Muscle of leg (tissue), 11 donors: ENCODE data around the gene NR1H4. TPM values are rescaled to one million over a fixed set of nuclear protein-coding genes. Genes with fewer than 3 reads are reported as not detected.
A peak's percentile ranks its signal among the peaks of the same experiment; 100 is the strongest.

Experiments used
- DNase-seq: peaks from one replicate; pipeline ENCODE4 v3.0.0; 2013
- H3K27ac ChIP-seq: one replicate; pipeline ENCODE4 v1.5.1; 2013; ENCODE audit warnings: mild to moderate bottlenecking, low read length, control low read depth
- H3K27me3 ChIP-seq: one replicate; pipeline ENCODE4 v1.6.1; 2013; ENCODE audit warnings: low read length; ENCODE audit not compliant: control insufficient read depth, insufficient read depth
- H3K36me3 ChIP-seq: one replicate; pipeline ENCODE4 v1.6.1; 2013; ENCODE audit warnings: low read length; ENCODE audit not compliant: control insufficient read depth, insufficient read depth
- H3K4me1 ChIP-seq: one replicate; pipeline ENCODE4 v1.6.1; 2013; ENCODE audit warnings: low read length; ENCODE audit not compliant: control insufficient read depth, insufficient read depth
- H3K4me3 ChIP-seq: one replicate; pipeline ENCODE4 v1.5.1; 2013; ENCODE audit warnings: low read length, control low read depth
- H3K9me3 ChIP-seq: replicated peaks from 2 replicates; pipeline ENCODE4 v1.6.1; 2013; ENCODE audit warnings: low read depth, low read length; ENCODE audit not compliant: control insufficient read depth
- WGBS: methylation state at CpG from one replicate; pipeline ENCODE4 v1.1.5; 2013; ENCODE audit warnings: missing lambda C conversion rate; ENCODE audit not compliant: insufficient coverage; 5-methylcytosine and 5-hydroxymethylcytosine counted together
- polyA plus RNA-seq, 8 donors: library from polyadenylated mRNA; unstranded; fragments of 120-200 nt; gene quantifications; one replicate each; pipeline versions ENCODE4 v1.2.1 to v1.2.3, GENCODE V29; 2013; ENCODE audit warnings: inconsistent platforms in 1 of 8, low replicate concordance in 1 of 8; ENCODE audit not compliant: insufficient read length in 8 of 8, insufficient read depth in 1 of 8
- total RNA-seq: library from RNA; stranded (reverse); fragments of 120-200 nt; gene quantifications from one replicate; pipeline ENCODE4 v1.2.4, GENCODE V29; 2013

The NR1H4 gene
- total and polyA plus RNA-seq, 9 donors: 0.04 to 3.4 (median 0.20) TPM; not detected in 3

DNA sequence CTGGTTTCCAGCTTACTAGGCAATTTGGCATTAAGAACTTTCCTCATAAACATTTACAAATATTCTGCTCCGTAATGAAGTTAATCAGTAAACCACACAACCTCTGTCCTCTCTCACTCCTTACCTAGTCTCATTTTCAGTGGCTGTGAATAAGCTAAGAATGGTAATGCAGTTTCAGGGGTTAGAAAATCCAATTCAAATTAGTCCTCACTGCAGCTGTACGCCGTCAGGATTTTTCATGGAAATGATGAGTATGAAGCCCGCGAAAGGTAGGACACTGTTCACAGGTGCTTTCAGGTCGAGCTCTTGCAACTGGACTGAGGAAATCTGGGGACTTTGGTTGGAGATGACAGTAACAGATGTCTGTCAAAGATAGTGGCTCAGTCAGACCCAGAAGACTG lies 29.6 kb downstream of the NR1H4 start:
- no peaks in the 10 kb centered on the region for H3K36me3 ChIP-seq
- H3K27me3 ChIP-seq: no peaks in the 10 kb centered on the region
- WGBS: 88% methylated on average over 5 of the region's 6 CpGs
- DNase-seq: no peak
- no peaks in the 10 kb centered on the region for H3K9me3 ChIP-seq
- no peak overlapping the region for H3K27ac ChIP-seq
- H3K4me3 ChIP-seq: no peak overlapping the region
- H3K4me1 ChIP-seq: no peaks in the 10 kb centered on the region

DNA sequence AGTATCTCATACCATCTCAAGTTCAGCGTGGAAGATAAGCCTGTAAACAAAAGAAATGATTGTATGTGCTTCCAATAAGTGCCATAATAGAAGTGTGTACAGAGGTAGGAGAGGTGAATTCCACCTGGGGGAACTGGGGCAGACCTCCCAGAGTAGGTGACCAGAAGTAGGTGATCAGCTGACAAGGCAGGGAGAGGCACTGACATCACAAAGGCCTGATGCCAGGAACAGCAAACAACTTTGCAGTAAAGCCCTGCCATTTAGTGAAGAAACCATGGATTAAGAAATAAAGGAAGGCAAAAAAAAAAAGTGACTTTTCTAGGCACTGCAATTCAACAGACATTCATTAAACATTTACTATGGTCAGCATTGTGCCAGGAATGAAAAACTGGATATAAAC lies 31.1 kb downstream of the NR1H4 start:
- no peak overlapping the region for H3K27ac ChIP-seq
- no peaks in the 10 kb centered on the region for H3K27me3 ChIP-seq
- no peaks in the 10 kb centered on the region for H3K9me3 ChIP-seq
- 100% methylated on average over 1 of the region's 1 CpG for WGBS
- no peaks in the 10 kb centered on the region for H3K4me1 ChIP-seq
- DNase-seq: no peak
- H3K36me3 ChIP-seq: no peaks in the 10 kb centered on the region
- no peak overlapping the region for H3K4me3 ChIP-seq

DNA sequence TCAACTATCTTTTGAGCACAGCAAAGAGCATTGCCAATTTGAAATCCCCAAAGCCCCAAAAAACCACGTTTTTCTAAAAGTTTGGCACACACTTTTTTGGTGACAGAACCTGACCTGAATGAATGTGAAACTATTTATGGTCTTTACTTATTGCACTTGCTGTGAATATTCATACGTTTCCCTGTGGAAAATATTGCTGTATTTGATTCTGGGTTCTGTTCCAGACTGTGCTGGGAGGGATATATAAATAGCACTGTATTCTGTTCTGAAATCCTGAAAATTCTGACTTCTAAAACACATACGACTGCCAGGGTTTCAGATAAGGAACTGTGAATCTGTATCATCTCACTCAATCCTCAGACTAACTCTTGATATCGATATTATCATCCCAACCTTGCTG lies 35.1 kb downstream of the NR1H4 start:
- H3K36me3 ChIP-seq: no peaks in the 10 kb centered on the region
- no peaks in the 10 kb centered on the region for H3K4me1 ChIP-seq
- H3K4me3 ChIP-seq: no peak overlapping the region
- H3K27ac ChIP-seq: no peak overlapping the region
- peak; percentile 65 for DNase-seq
- no CpG with 5 or more reads among the region's 4 CpGs for WGBS
- H3K9me3 ChIP-seq: no peaks in the 10 kb centered on the region
- H3K27me3 ChIP-seq: no peaks in the 10 kb centered on the region

DNA sequence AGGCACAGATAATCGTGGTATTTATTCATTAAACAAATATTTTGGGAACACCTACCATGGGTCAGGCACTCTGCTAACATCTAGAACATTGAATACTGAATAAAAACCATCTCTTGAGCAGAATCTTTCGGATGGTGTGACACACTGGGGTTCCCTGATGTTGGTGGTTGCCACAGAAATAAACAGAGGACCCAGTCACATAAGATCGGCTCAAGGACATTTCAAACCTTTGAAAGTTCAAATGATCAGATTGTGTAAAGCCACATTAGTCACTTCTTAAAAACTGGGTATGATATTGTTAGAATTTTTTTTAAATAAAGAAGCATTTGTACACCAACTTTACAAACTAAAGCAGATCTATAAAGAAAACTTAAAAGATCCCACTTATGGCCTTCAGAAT lies 39.0 kb downstream of the NR1H4 start:
- no peak overlapping the region for H3K4me3 ChIP-seq
- no peaks in the 10 kb centered on the region for H3K27me3 ChIP-seq
- no peak for DNase-seq
- no CpG with 5 or more reads among the region's 3 CpGs for WGBS
- H3K4me1 ChIP-seq: no peaks in the 10 kb centered on the region
- H3K27ac ChIP-seq: no peak overlapping the region
- no peaks in the 10 kb centered on the region for H3K36me3 ChIP-seq
- peaks cover 3% of the 10 kb centered on the region for H3K9me3 ChIP-seq

DNA sequence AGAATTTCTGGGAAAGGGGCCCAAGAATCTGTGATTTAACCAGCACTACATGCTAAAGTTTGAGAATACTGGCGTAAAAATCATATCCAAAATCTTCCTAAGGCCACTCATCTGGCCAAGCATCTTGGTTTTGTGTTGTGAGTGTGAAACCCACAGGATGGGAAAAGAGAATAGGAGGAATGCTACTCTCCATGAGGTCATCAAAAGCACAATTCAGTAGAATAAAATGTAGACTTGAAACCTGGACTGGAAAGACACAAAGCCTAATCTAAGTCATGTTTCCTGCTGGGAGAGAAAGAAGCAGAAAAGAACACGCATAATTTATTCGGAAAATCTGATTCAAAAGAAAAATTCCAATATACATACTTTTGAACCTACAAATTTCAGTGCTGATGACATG lies 42.3 kb downstream of the NR1H4 start:
- no peak overlapping the region for H3K4me3 ChIP-seq
- H3K27me3 ChIP-seq: no peaks in the 10 kb centered on the region
- WGBS: no CpG with 5 or more reads among the region's 3 CpGs

DNA sequence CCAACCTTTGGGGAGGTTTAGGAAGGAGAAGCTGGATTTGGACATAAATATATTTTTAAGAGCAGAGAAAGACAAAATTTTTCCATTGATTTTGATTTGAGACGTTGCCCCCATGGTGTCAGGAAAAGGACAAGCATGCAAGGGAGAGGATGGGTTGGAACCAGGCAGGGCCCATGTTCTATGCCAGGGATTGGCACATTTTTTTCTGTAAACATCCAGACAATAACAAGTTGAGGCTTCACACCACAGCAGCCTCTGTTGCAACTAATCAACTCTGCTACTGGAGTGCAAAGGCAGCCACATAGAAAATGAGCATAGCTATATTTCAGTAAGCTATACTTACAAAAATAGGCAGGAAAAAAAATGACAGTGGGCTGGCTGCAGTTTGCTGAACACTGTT lies 44.7 kb downstream of the NR1H4 start:
- no peak overlapping the region for H3K4me3 ChIP-seq
- H3K27me3 ChIP-seq: no peaks in the 10 kb centered on the region
- no peaks in the 10 kb centered on the region for H3K4me1 ChIP-seq
- no peak for DNase-seq
- H3K9me3 ChIP-seq: peaks cover 3% of the 10 kb centered on the region
- H3K27ac ChIP-seq: no peak overlapping the region
- WGBS: no CpG with 5 or more reads among the region's 1 CpG
- no peaks in the 10 kb centered on the region for H3K36me3 ChIP-seq

More for the DNA sequence above, 42.3 kb downstream of the NR1H4 start:
- H3K9me3 ChIP-seq: peaks cover 3% of the 10 kb centered on the region
- no peak overlapping the region for H3K27ac ChIP-seq
- H3K4me1 ChIP-seq: no peaks in the 10 kb centered on the region
- DNase-seq: no peak
- no peaks in the 10 kb centered on the region for H3K36me3 ChIP-seq

DNA sequence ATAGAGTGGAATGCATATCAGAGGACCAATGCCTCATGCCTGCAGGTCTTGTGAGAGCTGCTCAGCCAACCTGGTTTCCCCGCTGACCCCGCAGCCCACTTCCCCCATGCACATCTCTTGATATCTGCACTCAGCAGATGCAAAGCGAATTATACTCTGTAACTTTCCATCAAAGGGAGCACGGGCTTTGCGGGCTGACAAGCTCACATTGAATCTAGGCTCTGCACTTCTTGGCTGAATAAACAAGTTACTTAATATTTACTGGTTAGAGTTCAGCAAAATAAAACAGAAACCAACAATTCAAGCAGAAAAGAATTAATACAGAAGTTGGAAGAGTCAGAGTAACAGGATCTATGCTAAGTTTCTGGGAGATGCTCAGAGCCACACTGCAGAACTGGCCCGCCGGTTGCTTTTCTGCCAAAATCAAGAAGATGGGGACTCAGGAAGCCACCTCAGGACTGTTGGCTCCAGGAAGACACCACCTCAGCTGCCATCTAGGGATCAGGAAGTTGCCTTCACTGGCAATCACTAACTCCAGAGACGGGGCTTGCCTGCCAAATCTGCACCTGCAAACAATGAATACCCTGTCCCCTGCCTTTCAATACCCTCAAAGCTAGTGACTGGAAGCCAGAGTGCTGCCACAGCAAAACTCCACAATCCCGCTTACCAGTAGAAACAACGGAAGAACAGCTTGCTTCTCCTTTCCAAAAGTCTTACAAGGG lies 46.5 kb downstream of the NR1H4 start:
- 90% methylated on average over 4 of the region's 10 CpGs for WGBS
- DNase-seq: no peak
- no peak overlapping the region for H3K4me3 ChIP-seq
- H3K27me3 ChIP-seq: no peaks in the 10 kb centered on the region
- H3K27ac ChIP-seq: no peak overlapping the region
- H3K9me3 ChIP-seq: peaks cover 3% of the 10 kb centered on the region
- H3K36me3 ChIP-seq: no peaks in the 10 kb centered on the region
- no peaks in the 10 kb centered on the region for H3K4me1 ChIP-seq

DNA sequence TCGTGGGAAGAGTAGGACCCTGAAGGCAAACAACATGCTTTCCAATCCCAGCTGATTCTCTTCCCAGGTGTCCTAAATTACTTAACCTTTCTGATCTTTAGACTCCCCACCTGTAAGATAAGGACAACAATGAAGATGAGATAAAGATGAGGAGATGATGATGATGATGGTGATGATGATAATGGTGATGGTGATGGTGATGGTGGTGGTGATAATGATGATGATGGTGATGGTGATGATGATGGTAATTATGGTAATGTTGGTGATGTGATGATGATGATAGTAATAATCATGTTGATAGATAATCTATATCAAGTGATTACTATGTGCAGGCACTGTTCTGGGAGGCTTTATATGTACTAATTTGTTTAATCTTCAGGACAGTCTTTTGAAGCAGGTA lies 48.3 kb downstream of the NR1H4 start:
- Histone ChIP-seq H3K4me1 (no peaks in the 10 kb centered on the region), H3K4me3 (no peak overlapping the region), H3K36me3 (no peaks in the 10 kb centered on the region), H3K27ac (no peak overlapping the region), H3K9me3 (peaks cover 2% of the 10 kb centered on the region), H3K27me3 (no peaks in the 10 kb centered on the region)
- no CpG with 5 or more reads among the region's 1 CpG for WGBS
- DNase-seq: no peak

DNA sequence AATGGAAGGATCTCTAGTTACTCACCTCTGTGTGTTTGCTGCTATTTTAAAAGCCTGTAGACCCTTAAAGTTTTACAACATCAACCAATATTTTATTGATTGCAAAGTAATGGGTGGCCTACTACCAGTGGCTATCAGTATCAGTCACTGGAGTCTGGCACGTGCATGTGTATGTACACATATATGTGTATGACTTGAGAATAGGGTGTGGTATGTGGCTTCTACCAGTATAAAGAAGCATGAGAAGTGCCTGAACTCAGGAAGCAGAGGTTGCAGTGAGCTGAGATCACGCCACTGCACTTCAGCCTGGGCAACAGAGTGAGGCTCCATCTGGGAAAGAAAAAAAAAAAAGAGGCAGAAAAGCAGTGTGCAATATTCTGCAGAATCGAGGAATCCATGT lies 54.4 kb downstream of the NR1H4 start:
- no peak for DNase-seq
- Histone ChIP-seq H3K27me3 (no peaks in the 10 kb centered on the region), H3K36me3 (no peaks in the 10 kb centered on the region), H3K4me3 (no peak overlapping the region), H3K27ac (no peak overlapping the region), H3K4me1 (no peaks in the 10 kb centered on the region), H3K9me3 (no peaks in the 10 kb centered on the region)
- WGBS: 72% methylated on average over 3 of the region's 3 CpGs

DNA sequence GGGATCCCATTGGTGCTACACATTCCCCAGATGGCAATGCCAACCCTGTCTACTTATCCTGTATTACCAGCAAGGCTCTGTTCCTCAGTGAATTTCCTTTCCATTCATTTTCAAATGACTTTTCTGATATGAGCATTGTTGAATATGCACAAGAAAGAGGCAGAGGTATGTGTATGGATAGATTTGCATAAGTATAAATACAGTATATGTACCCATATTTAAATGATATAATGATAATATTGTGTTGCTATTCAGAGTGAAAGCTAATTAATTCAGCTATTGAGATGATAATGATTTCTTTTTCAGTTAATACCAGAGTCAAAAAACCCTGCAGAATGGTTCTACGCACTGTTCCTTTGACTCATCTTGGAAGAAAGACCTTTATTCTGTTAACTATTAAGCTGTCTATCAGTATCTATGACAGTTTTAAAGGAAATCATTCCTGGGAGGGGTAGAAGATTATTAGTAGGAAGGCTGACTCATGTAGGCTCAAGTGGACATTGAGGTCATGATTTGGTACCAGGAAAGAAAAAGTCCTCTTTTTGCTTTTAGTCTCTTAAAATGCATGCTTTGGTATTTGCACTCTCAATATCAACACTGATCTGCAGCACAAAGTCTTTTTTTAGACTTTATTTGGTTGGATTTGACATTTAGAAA lies 54.9 kb downstream of the NR1H4 start:
- Histone ChIP-seq H3K4me1 (no peaks in the 10 kb centered on the region), H3K9me3 (no peaks in the 10 kb centered on the region), H3K27me3 (no peaks in the 10 kb centered on the region), H3K4me3 (no peak overlapping the region), H3K36me3 (no peaks in the 10 kb centered on the region), H3K27ac (no peak overlapping the region)
- no CpG with 5 or more reads among the region's 1 CpG for WGBS
- no peak for DNase-seq
